GM19438 (cell line): ENCODE results near the gene SAA2.

Experiments used
- ATAC-seq: cut with Tn5 transposase; IDR thresholded peaks from one replicate; pipeline ENCODE4 v1.9.1; 2021; ENCODE audit warnings: low read depth; ENCODE audit not compliant: unreplicated experiment

The SAA2 gene

DNA sequence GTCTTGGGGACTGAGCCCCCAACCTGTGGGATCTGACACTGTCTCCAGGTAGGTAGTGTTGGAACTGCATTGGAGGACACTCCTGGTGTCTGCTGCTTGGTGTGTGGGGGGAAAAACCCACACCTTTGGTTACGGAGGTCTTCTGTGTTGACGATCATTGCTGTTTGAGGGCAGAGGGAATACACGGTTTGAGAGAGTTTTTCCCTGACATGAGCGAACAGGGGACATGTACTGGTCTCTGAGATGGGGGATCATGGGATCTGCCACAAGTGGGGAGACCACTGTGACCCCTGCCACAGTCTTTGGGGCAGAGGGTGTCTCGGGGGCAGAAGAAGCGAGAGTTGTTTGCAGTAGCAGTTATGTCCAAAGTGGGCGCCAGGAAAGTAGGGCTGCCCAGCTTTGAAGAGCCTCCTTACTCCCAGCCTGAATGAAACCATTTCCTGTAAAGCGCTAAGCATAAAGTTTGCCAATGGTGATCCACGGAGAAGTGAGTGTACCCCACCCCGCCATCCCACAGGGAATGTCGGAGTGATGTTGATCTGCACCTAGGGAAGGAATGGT lies 5.4 kb upstream of the SAA2 start:
- ATAC-seq = no peak

DNA sequence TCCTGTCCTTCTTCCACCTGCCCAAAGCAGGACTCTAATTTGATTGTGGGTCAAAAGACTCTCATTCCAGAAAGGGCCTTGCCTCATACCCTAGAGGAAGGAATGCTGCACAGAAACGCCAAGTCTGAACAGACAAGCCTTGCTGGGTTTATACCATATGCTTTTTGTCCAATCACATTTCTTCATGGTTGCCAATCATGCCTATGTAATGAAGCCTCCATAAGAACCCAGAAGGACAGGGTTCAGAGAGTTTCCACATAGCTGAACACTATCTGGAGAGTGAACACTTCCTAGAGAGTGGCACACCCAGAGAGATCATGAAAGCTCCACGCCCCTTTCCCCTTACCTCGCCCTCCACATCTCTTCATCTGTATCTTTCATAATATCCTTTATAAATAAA lies 4.8 kb upstream of the SAA2 start:
- ATAC-seq = no peak

DNA sequence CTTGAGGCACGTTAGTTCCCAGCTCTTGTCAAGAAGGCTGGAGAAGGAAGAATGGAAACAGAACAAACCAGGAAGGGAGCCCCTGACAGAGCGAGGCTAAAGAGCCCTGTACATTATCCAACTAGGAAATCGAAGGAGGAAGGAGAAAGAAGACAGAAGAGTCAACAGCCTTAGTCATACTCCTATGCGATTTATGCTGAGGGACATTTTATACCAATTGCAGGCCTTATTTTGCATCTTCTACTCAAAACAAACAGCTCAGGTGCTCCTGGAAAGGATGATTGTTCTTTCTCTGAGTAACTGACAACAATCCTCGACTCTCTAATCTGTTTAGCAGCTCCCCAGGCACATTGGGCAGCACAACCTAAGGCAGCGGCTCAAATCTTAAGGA lies 1.3 kb downstream of the SAA2 start:
- ATAC-seq = peak; percentile 11

DNA sequence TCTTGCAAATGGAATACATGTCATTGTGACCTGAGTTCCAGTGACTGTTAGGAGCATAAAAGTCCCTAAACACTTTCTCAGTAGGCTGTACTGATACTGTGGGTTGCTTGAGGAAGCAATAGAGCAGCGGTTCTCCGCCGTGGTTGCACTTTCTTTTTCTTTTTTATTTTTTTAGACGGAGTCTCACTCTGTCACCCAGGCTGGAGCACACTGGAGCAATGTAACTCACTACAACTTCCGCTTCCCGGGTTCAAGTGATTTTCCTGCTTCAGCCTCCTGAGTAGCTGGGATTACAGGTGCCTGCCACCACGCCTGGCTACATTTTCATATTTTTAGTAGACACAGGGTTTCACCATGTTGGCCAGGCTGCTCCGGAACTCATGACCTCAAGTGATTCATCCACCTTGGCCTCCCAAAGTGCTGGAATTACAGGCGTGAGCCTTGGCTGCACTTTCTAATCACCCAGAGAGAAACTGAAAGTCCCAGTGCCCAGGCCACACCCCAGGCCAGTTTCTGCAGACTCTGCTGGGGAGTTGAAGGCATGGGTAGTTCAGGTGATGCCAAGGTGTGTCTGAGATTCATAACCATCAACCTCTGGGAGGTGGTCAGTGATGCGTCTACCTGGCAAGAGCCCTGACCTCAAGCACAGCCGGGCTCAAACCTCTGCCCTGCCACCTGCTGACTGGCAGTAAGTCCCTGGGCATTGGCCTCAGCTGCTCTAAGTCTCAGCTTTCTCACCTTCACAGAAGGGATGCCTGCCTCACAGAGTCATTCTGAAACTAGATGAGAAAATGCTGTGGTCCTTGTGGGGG lies 1.9 kb downstream of the SAA2 start:
- ATAC-seq = peak; percentile 85

DNA sequence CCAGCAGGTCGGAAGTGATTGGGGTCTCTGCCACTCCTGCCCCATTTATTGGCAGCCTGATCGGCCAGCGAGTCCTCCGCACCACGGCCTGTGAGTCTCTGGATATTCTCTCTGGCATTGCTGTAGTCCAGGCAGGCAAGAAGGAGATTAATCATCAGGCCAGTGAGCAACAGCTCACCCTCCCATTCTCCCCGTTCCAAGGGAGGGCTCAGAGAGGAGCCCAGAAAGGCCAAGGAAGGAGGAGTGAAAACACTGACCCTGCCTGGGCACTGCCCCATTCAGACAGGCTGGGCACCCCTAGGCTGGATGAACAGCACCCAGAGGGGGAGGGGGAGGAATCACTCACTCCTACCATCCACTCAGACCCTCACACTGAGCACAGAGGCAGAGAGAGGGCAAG lies 3.1 kb downstream of the SAA2 start:
- no peak for ATAC-seq

DNA sequence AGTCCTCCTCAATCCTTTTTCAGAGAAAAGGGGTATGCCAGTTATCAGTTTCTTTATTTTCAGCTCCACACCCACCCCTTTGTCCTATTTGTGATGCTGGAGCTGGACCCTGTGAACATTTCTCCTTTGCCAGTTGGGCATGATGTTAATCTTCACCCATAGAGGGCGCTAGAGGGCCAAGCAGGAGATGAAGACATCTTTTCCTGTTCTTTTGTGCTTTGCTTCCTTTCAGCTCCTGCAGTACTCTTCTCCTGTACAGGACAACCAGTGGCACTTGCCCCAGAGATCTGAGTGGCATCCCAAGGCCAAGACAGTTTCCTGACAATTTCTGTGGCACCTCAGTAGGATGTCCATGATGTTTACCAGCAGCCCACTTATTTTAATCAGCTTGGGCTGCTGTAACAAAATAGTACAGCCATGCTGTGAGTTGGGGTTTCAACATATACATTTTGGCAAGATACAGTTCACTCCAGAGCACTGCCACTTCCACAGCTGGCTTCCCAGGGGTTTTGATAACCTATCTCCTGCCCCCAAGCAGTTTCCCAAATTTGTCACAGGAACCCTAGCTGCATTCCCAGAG lies 4.6 kb downstream of the SAA2 start:
- no peak for ATAC-seq

DNA sequence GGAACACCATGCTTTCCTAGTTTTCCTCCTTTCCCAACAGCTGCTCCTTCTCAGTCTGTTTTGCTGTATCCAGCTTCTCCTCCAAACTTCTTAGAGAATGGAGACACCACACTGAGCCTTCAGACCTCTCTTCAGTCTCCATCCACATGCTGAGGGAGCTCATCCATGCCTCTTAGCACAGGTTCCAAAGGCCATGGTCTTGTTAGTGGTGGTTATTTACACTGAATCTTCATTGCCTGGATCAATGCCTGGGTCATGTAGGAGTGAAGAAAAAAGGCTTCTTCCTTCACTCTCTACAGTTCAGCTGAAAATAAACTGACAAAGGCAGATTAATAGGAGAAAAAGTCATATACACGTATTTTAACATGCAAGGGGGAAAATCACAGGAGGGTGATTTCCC lies 8.8 kb downstream of the SAA2 start:
- ATAC-seq = no peak

DNA sequence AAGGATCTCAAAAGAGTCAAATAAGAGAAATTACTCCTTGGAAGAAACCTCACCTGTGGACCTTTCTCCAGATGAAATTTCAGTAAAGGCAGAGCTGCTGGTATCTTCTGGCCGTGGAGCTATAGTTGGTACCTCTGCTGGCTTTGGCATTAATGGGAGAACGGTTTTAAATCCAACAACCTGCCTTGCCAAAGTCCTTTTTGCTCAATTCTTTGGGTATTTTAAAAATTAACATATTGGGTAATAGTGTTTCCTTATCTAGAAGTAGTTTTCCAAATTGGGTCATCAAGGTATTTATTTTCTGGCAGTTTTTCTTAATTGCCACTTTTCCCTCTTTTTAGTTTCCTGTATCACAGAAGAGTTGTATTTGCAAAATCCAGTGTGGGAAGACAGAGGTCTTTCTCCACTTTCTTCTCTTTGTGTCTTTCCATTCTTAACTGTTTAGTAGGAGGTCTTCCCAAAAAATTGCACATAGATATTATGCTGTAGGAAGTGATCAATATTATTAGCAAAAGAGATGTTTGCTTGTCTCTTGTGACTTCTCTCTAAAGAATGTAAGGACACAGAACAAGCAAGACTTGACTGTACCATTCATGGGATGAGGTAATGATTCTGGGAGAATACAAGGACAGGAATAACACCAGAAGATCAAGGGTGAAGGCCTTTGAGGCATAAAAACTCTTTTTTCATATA lies 11.7 kb downstream of the SAA2 start, which contains the start of gene SAA4:
SAA4 (minus strand) TSS at position 139 of the 693 bp plus-strand sequence. CDS start 876 bp downstream, outside the sequence.
- ATAC-seq = no peak

DNA sequence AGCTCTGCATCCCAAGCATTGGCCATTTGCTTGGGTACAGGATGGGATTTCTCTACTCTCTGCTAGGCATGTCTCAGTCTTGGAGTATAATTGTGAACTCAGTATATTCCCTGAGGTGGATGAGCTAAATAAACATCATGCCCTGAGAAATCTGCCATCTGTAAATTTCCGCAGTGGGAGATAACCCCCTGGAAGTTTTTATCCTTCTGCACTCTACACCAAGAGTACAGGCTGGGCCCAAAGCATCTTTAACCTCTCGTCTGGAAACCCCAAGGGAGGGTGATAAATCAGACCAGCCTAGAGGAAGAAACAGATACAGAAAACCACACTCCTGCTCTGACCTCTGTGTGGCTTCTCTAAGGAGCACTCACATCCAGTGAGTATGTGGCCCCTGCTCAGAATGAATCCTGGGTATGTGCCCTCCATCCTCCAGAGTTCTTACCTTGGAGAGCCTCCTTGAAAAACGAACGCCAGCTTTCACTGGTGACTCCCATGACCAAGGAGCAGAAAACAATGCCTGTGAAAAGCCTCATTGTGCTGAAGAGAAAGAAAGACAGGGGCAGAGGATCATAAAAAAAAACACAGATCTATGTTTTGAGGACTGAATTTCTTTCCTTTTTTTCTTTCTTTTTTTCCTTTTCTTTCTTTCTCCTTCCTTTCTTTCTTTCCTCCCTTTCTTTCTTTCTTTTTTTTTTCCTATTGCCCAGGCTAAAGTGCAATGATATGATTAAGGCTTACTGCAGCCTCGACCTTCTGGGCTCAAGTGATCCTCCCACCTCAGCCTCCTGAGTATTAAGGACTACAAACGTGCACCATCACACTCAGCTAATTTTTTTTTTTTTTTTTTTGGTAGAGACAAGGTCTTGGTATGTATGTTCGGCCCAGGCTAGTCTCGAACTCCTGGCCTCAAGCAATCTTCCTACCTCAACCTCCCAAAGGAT lies 12.8 kb downstream of the SAA2 start:
- no peak for ATAC-seq

DNA sequence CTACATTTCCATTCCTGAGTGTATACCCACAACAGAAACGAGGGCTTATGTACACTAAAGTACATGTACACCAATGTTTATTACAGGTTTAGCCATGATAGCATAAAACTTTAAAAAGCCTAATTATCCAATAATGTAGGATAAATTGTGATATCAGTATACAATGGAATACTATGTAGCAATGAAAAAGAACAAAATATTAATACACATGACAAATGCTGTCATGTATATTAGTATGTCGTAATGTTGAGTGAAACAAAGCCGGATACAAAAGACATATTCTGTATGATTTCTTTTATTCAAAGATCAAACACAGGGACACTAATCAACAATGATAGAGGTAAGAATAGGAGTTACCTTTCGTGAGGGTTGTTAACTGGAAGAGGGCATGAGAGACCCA lies 14.6 kb downstream of the SAA2 start:
- no peak for ATAC-seq

DNA sequence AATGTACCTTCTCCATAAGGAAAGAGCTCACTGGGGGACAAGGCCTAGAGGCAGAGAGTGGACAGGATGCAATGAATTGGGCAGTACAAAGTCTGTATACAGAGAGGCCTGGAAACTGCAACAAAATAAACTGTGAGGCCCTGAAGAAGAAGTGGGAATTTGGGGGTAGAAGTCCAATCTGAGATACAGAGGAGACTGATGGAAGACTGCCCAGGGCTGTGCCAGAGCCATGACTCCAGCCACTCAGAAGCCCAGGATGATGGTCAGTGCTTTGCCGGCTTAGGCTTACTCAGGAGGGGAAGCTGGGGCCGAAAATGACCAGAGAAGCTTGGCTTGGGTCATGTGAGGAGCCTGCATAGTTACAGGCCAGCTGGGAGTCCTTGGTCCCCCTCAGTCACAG lies 17.6 kb downstream of the SAA2 start:
- no peak for ATAC-seq

DNA sequence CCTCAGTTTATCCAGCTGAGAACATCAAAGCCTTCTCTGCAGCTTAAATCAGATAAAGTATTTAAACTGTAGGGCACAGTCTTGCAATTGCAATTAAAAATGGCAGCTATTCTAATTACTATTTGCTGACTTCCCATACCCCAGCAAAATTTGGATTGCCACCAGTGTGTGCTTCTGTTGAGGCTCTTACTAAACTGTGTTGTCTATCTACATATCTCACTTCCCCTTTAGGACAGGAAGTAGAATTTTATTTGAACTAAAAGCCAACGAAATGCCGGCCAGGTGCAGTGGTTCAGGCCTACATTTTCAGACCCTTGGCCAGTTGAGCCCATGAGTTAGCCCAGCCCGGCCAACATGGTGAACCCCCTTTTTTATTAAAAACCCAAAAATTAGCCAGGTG lies 19.0 kb downstream of the SAA2 start:
- ATAC-seq = peak; percentile 96

DNA sequence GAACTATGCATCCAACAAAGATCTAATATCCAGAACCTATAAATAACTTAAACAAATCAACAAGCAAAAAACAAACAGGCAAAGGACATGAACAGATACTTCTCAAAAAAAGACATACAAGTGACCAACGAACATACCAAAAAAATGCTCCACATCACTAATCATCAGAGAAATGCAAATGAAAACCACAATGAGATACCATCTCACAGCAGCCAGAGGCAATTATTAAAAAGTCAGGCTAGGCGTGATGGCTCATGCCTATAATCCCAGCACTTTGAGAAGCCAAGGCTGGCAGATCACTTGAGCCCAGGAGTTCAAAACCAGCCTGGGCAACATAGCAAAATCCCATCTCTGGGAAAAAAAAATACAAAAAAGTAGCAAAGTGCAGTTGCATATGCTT lies 22.6 kb downstream of the SAA2 start:
- no peak for ATAC-seq

DNA sequence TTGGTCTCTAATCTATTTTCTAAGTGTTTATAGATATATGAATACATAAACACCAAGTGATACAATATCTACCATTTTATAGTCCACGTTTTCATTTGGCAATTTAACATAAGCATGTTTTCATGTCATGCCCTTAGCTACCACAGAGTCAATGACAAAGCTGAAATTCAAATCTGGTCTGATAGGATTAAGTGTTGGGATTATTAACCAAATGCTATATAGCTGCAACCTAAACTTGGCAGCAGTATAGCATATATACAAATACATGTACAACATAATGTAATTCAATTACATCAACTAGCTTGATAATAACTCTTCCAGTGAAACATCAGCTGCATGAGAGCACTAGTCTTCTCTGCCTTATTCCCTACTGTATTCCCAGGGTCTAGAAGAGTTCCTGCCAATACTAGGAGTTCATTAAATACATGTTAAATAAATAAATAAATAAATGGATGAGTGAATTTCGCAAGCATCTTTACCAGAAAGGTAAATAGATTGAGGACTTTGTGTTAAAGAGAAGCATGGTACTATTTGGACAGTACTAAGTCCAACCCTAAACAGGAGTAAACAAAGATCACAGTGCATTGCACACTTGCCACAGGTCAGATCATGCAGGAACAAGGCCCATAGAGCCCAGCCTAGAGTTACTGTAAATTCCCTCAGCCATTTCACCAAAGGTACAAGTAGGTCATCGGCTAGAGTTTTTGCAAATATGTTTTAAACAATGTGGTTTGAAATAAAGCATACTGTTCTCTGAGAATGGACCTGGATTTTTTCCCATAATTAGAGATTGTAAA lies 24.7 kb downstream of the SAA2 start:
- ATAC-seq = no peak

DNA sequence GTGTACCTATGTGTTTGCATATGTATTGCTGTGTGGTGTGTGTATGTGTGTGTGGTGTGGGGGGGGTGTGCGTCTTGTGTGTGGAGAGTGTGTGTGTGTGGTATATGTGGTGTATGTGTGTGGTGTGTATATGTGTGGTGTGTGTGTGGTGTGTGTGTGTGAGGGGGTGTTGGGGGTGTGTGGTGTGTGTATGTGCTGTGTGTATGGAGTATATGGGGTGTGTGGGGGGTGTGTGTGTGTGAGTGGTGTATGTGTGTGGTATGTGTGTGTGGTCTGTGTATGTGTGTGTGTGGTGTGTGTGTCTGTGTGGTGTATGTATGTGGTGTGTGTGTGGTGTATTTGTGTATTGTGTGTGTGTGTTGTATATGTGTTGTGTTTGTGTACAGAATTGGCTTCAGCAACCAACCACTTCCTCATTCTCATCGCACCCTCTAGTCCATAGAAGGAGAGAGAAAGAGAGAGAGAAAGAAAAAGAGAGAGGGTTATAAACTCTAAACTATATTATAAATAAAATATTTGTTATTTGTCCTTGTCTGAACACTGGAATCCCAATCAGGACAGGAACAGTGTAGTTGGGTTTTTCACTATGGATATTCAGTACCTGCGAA lies 25.6 kb downstream of the SAA2 start:
- no peak for ATAC-seq

DNA sequence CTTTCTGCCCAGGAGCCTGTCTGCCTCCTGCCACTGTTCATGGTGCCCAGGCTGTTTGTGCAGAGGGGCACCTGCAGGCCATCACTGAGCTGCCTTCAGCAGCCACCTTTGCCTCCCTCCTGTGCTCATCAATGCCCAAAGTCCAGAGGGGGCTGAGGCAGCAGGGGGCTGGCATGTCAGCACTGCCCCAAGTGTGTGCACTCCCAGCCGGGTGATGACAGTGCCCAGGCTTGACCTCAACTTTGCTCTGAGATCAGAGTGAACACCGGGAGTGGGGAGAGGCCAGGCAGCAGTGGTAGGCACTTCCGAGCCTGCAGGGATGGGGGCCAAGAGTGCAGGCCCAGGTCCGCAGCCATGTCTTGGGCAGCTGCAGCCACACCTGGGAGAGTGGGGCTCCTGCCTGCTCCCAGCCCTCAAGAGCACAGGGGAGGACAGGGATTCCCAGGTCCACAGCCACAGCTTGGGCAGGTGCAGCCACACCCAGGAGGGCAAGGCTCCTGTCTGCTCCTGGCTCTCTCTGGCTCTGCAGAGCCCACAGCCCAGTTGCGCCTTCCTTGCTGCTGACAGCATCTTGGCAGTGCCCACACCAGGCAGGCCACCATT lies 27.1 kb downstream of the SAA2 start:
- ATAC-seq = no peak

DNA sequence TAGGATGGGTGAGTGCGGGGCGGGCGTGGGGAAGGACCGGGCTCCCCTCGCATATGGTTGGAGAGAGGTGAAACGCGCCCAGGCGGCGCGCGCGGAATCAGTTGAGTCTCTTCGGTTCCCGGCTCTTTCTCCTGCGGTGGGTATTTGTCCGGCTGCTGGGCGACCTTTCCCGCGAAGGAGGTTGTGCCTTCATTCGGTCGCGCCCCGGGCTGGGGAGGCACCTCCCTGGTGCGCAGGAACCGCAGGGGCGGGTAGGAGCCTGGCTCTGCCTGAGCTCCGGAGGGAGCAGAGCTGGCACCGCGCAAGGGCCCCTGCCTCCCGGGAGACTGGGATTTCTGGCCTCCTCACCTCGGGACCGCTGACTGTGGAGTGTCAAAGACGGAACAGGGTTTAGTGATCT lies 39.4 kb downstream of the SAA2 start:
- no peak for ATAC-seq

DNA sequence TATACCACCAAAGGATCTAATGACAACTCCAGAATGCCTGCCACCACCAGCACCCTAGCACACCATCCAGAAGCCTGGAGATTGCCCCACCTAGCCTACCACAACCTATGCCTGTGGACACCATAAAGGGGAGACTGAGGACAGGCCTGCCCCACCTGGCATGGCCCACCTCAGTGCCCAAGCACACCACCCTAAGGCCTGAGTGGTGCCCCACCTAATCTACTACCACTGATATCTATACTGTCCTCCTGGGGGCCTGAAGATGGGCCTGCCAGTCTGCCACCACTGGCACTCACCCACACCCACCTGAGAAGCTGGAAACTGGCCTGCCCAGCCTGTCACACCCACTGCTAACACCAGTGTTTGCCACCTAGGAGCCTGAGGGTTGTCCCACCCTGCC lies 43.7 kb downstream of the SAA2 start:
- no peak for ATAC-seq

DNA sequence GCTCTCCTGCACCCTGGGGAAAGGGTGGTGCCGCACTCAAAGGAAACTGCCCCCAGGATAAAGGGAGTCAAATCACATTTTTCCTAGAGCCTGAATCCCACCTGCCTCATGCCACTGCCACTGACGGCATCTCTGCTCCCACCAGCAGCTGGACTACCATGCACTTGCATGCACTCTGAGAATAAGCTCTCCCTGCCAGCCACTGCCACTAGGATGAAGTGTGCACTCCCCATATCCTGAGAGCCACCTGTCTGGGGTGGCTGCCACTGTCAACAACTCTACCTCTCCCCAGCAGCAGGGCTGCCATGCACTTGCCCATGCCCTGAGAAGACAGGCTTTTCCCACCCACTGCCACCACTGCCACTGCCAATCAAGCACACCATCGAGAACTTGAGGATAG lies 44.2 kb downstream of the SAA2 start:
- ATAC-seq = no peak
